Stimulated activated CD8-positive, alpha-beta memory T cell treated with anti-CD3 and anti-CD28 coated beads, Interleukin-2, amount 100 ng/mL, for 1 hour (primary cell): Measurements from ENCODE around the gene GDF7.

ENCODE experiments used
- DNase-seq, 2 donors: peaks; one replicate each; pipeline ENCODE4 v3.0.0-alpha.2; 2020; ENCODE audit warnings: low read depth in 2 of 2

The GDF7 gene

GRCh38 chr2:20661421-20662307 is 5.3 kb upstream of the GDF7 start:
- DNase-seq = peak; percentile 34 to 39

GRCh38 chr2:20662308-20662937 is 4.5 kb upstream of the GDF7 start:
- DNase-seq = no peak

DNA sequence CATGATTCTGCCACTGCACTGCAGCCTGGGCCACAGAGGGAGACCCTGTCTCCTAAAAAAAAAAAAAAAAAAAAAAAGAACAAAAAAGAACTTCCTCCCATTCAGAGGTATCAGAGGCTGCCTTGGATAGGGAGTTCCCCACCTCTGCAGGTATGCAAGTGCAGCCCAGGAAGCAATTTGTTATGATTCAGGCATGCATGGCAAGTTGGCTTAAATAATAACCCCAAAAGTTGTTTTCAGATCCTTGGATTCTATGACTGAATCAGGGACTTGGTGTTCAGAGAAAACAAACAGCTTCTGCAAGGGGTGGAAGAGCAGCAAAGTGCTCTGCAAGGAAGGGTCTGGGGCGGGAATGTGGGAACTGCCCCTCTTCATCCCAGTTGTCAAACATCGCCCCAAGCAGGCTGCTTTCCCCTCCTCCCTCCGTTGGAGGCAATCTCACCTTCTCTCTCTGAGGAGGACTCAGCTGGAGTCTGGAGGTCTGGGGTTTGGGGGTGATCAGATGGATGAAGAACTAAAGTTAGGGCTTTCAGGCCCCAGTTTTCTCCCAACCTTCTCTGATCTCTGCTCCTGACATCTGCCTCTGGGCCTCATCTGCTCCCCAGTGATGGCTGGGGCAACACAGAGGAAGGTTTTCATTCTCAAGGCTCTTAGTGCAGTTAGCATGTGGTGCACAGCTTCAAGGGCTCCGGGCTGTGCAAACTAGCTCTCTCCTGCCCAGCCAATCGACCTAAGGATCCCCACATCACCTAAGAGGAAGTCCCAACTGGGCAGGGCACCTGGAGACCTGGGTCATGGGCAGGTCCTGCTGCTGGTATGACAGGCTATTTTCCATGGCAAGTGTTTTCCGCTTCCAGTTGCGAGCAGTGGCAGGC is 3.5 kb upstream of the GDF7 start:
- DNase-seq = no peak

DNA sequence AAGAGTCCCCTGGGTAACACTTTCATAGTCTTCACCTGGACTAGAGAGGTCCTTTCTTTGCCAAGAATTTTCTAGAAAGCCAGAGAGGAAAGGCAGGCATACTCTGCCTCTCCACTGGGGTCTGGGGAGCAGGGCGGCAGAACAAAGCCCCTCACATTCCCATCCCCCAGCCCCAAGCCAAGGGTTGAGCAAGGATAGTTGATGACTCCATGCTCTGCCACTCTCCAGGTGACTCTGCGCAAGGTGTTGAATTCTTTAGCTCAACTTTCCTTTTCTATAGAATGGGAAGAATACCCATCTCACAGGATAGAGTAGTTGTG is 2.9 kb upstream of the GDF7 start:
- DNase-seq = no peak

DNA sequence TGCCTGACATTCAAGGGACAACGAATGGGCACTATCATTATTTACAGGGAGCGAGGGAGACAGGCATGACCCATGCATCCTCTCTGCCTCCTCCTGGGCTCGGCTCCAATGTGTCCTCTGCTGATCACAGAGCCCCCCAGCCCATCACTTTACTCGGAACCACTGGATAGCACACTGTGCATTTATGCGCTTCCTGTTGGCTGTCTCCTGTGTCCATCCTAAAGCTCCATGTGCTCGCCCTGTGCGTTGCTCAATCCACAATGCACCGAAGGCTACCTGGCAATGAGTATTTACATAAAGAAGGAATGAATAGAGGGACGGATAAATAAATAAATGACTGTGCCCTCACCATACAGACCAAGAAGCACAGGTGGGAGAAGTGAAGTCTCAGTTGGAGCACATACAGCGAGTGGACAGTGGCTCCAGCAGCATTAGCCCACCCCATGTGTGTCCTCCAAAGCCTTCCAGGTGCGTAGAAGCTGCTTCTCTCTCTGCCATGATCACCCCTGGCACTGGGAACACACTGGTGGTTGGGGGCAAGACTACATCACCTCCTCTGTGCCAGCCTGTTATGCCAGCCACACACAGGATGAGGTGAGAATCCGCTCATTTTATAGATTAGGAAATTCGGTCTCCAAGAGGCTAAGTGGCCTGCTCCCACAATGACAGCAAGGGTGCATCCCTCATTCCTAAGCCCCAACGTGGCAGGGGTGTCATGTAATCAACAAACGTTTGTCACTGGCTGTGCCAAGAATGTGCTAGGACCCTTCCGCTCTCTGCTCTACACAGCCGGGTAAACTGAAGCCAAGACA is 2.3 kb upstream of the GDF7 start:
- no peak for DNase-seq

DNA sequence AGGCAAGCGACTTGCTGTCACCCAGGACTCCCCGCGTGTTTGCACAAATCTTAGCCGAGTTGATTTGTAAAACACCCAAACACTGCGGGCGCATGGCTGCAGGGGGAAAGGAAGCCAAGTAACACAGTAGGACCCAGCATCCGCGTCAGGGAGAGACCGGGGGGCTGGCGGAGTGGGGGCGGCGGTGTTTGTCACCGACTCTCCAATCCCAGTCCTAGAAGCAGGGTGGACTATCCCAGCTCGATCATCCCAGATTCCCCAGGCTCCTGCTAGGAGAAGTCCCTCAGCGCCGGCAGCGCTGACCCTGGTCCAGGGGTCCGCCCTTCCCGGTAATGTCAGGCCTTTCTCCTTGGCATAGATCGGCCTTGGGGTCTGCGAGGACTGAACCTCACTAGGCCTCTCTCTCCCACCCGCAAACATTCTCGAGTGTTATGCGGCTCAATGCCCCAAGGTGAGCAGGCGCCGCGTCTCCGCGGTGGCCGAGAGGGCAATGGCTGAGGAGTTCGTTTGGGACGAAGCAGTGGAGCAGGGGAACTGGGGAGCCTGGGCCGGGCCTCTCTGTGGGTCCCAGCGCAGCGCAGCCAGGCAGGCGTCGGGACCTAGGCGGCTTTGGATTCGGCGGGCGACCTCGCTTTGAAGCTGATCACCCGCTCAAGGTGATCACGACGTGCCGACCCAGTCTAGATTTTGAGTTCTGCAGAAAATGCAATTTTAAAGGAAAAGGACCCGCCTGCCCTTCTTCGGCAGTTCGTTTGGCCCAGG is 1.5 kb upstream of the GDF7 start:
- DNase-seq = no peak

DNA sequence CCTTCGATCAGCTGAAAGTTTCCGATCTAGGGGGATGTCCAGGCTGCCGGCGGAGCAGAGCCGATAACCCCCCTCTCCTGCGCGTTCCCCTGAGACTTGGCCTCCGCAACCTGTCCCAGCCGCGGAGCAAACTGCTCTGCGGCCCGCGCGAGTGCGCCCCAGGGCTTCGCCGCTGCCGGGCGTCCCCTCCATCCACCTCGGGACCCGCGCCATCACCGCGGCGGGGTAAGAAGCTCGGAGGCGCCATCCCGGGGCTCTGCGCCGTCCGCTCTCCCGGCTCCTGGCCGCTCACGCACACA is 990 bp upstream of the GDF7 start:
- DNase-seq = no peak

GRCh38 chr2:20667151-20667530 is 197 bp downstream of the GDF7 start:
- DNase-seq = no peak

- no peak for DNase-seq
These were observed 822 bp downstream of the GDF7 start for GRCh38 chr2:20667531-20668401.

DNA sequence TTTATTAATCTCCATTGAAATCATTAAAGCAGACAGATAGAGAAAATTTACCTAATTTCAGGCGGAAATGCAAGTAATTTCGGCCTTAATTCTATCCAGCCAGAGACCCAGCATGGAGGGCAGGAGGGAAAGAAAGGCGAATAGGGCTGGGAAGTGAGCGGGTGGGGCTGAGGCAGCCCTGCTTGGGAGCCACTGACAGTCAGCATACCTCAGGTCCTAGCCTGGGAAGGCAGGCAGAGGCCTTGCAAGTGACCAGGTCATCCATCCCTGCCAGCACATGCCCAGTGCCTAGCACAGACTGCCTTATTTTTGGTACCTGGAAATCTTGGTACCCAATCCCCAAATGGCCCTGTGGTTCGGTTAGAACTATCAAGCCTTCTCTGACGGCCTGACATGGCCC is 1.5 kb downstream of the GDF7 start:
- DNase-seq = no peak

- no peak for DNase-seq
These were observed 2.0 kb downstream of the GDF7 start for GRCh38 chr2:20668871-20669475.

- DNase-seq = no peak
These were observed 2.8 kb downstream of the GDF7 start for GRCh38 chr2:20669562-20670314.

GRCh38 chr2:20670315-20671035 is 3.5 kb downstream of the GDF7 start:
- DNase-seq = no peak

GRCh38 chr2:20671036-20671735 is 4.2 kb downstream of the GDF7 start:
- DNase-seq = no peak

DNA sequence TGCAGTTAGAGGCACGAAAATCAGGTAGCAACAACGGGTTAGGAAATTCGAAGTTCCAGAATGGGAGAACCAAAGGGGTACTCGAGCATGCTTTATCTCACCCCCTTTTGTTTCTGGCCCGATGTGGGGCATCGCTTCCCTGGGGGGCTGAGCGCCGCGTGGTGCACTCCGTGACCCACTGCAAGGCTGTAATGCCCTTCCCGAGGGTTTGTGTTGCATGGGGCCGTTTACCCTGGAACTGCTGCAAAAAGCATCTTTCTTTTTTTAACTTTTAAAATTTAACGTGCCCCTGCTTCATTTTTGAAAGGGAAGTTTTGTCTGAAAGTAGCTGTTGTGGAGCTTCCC is 4.8 kb downstream of the GDF7 start:
- no peak for DNase-seq

- no peak for DNase-seq
These were observed 5.4 kb downstream of the GDF7 start for GRCh38 chr2:20672201-20672951.

- no peak for DNase-seq
These were observed 6.9 kb downstream of the GDF7 start for GRCh38 chr2:20673686-20674308.
